Thyroid gland (tissue), 4 donors: ENCODE measurements around the gene UROC1.

Source experiments
- POLR2A ChIP-seq, 2 donors: fragments of 450-650 bp; IDR thresholded peaks; one replicate each; pipeline ENCODE4 v1.6.1; 2017; ENCODE audit warnings: antibody characterized with exemption in 2 of 2, mild to moderate bottlenecking in 2 of 2, moderate library complexity in 1 of 2
- TF ChIP-seq, protein P1 (sequence below), 6 experiments: fragments of 200-600 bp in 3 of 6; fragments of 450-650 bp in 3 of 6; sonication (generic) in 3 of 6; IDR thresholded peaks; one replicate each; pipeline ENCODE4 v1.5.1; 2016 to 2019; ENCODE audit warnings: antibody characterized with exemption in 6 of 6, mild to moderate bottlenecking in 2 of 6, inconsistent platforms in 1 of 6, moderate library complexity in 1 of 6

- TF ChIP-seq, protein P1, sequence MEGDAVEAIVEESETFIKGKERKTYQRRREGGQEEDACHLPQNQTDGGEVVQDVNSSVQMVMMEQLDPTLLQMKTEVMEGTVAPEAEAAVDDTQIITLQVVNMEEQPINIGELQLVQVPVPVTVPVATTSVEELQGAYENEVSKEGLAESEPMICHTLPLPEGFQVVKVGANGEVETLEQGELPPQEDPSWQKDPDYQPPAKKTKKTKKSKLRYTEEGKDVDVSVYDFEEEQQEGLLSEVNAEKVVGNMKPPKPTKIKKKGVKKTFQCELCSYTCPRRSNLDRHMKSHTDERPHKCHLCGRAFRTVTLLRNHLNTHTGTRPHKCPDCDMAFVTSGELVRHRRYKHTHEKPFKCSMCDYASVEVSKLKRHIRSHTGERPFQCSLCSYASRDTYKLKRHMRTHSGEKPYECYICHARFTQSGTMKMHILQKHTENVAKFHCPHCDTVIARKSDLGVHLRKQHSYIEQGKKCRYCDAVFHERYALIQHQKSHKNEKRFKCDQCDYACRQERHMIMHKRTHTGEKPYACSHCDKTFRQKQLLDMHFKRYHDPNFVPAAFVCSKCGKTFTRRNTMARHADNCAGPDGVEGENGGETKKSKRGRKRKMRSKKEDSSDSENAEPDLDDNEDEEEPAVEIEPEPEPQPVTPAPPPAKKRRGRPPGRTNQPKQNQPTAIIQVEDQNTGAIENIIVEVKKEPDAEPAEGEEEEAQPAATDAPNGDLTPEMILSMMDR (IDR thresholded peaks at IDR 0.05), result no peak
- no peak for TF ChIP-seq POLR2A (IDR thresholded peaks at IDR 0.05)
Measured at GRCh38 chr3:126488185-126488584, 29.4 kb downstream of the UROC1 start.
